ENCODE results near the gene CEP19.
A peak's percentile ranks its signal among the peaks of the same experiment; 100 is the strongest.

The CEP19 gene

GRCh38 chr3:196699749-196700148 lies 12.3 kb downstream of the CEP19 start:
- in situ Hi-C loops (cut with HindIII; ENCODE audit: low pct_unique_long_range_greater_than_20kb, low sequenced_read_pairs) = no loop called here
- DNase-seq (ENCODE audit: low read depth in 1 of 2, low spot score in 1 of 2) = no peak
- no peak for TF ChIP-seq JUND (IDR thresholded peaks at IDR 0.05; ENCODE audit: low read depth)

GRCh38 chr3:196697270-196697669 lies 14.8 kb downstream of the CEP19 start:
- DNase-seq (ENCODE audit: low read depth in 1 of 2, low spot score in 1 of 2) = no peak
- no peak for TF ChIP-seq JUND (IDR thresholded peaks at IDR 0.05; ENCODE audit: low read depth)
- in situ Hi-C loops (cut with HindIII; ENCODE audit: low pct_unique_long_range_greater_than_20kb, low sequenced_read_pairs) = no loop called here

- TF ChIP-seq JUND (IDR thresholded peaks at IDR 0.05; ENCODE audit: low read depth) = no peak
- in situ Hi-C loops (cut with HindIII; ENCODE audit: low pct_unique_long_range_greater_than_20kb, low sequenced_read_pairs) = no loop called here
- no peak for DNase-seq (ENCODE audit: low read depth in 1 of 2, low spot score in 1 of 2)
Measured at GRCh38 chr3:196695849-196696226, 16.2 kb downstream of the CEP19 start.

- in situ Hi-C loops (cut with HindIII; ENCODE audit: low pct_unique_long_range_greater_than_20kb, low sequenced_read_pairs) = no loop called here
Measured at GRCh38 chr3:196694941-196695848, 16.9 kb downstream of the CEP19 start.

GRCh38 chr3:196694202-196694638 lies 17.8 kb downstream of the CEP19 start:
- TF ChIP-seq JUND (IDR thresholded peaks at IDR 0.05; ENCODE audit: low read depth) = no peak
- peak; percentile 59 to 78 for DNase-seq (ENCODE audit: low read depth in 1 of 2, low spot score in 1 of 2)
- in situ Hi-C loops (cut with HindIII; ENCODE audit: low pct_unique_long_range_greater_than_20kb, low sequenced_read_pairs) = no loop called here

More at GRCh38 chr3:196694941-196695848, 16.9 kb downstream of the CEP19 start:
- no peak for DNase-seq (ENCODE audit: low read depth in 1 of 2, low spot score in 1 of 2)
- no peak for TF ChIP-seq JUND (IDR thresholded peaks at IDR 0.05; ENCODE audit: low read depth)

GRCh38 chr3:196691386-196691785 lies 20.7 kb downstream of the CEP19 start:
- DNase-seq (ENCODE audit: low read depth in 1 of 2, low spot score in 1 of 2) = no peak
- in situ Hi-C loops (cut with HindIII; ENCODE audit: low pct_unique_long_range_greater_than_20kb, low sequenced_read_pairs) = no loop called here
- no peak for TF ChIP-seq JUND (IDR thresholded peaks at IDR 0.05; ENCODE audit: low read depth)

- no peak for TF ChIP-seq JUND (IDR thresholded peaks at IDR 0.05; ENCODE audit: low read depth)
- DNase-seq (ENCODE audit: low read depth in 1 of 2, low spot score in 1 of 2) = no peak
- in situ Hi-C loops (cut with HindIII; ENCODE audit: low pct_unique_long_range_greater_than_20kb, low sequenced_read_pairs) = no loop called here
Measured at GRCh38 chr3:196689941-196690660, 21.9 kb downstream of the CEP19 start.

- in situ Hi-C loops (cut with HindIII; ENCODE audit: low pct_unique_long_range_greater_than_20kb, low sequenced_read_pairs) = no loop called here
- no peak for DNase-seq (ENCODE audit: low read depth in 1 of 2, low spot score in 1 of 2)
- TF ChIP-seq JUND (IDR thresholded peaks at IDR 0.05; ENCODE audit: low read depth) = no peak
Measured at GRCh38 chr3:196688349-196688748, 23.7 kb downstream of the CEP19 start.

GRCh38 chr3:196686436-196686835 lies 25.6 kb downstream of the CEP19 start:
- TF ChIP-seq JUND (IDR thresholded peaks at IDR 0.05; ENCODE audit: low read depth) = no peak
- in situ Hi-C loops (cut with HindIII; ENCODE audit: low pct_unique_long_range_greater_than_20kb, low sequenced_read_pairs) = no loop called here
- no peak for DNase-seq (ENCODE audit: low read depth in 1 of 2, low spot score in 1 of 2)

GRCh38 chr3:196684548-196685407 lies 27.3 kb downstream of the CEP19 start:
- in situ Hi-C loops (cut with HindIII; ENCODE audit: low pct_unique_long_range_greater_than_20kb, low sequenced_read_pairs) = no loop called here
- peak; percentile 82 to 88 for DNase-seq (ENCODE audit: low read depth in 1 of 2, low spot score in 1 of 2)
- no peak for TF ChIP-seq JUND (IDR thresholded peaks at IDR 0.05; ENCODE audit: low read depth)

- no peak for TF ChIP-seq JUND (IDR thresholded peaks at IDR 0.05; ENCODE audit: low read depth)
- in situ Hi-C loops (cut with HindIII; ENCODE audit: low pct_unique_long_range_greater_than_20kb, low sequenced_read_pairs) = no loop called here
- DNase-seq (ENCODE audit: low read depth in 1 of 2, low spot score in 1 of 2) = no peak
Measured at GRCh38 chr3:196677931-196678330, 34.1 kb downstream of the CEP19 start.

GRCh38 chr3:196677353-196677752 lies 34.7 kb downstream of the CEP19 start:
- DNase-seq (ENCODE audit: low read depth in 1 of 2, low spot score in 1 of 2) = no peak
- in situ Hi-C loops (cut with HindIII; ENCODE audit: low pct_unique_long_range_greater_than_20kb, low sequenced_read_pairs) = no loop called here
- no peak for TF ChIP-seq JUND (IDR thresholded peaks at IDR 0.05; ENCODE audit: low read depth)
